ENCODE measurements around the gene ATP8A2.
"Not testable (repeated sequence)": the region's sequence is repeated elsewhere in the genome, so short reads cannot be mapped to it uniquely, and the experiment has no call there.

DNA sequence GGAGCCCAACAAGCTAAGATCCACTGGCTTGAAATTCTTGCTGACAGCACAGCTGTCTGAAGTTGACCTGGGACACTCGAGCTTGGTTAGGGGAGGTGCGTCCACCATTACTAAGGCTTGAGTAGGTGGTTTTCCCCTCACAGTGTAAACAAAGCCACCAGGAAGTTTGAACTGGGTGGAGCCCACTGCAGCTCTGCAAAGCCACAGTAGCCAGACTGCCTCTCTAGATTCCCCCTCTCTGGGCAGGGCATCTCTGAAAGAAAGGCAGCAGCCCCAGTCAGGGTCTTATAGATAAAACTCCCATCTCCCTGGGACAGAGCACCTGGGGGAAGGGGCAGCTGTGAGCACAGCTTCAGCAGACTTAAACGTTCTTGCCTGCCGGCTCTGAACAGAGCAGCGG lies 582.3 kb downstream of the ATP8A2 start:
- not testable (repeated sequence) for TF ChIP-seq POLR2A (IDR thresholded peaks at IDR 0.05; ENCODE audit: low read length); GATA1 (IDR thresholded peaks at IDR 0.05; ENCODE audit: low read depth, low read length)
